Stimulated activated CD8-positive, alpha-beta memory T cell treated with anti-CD3 and anti-CD28 coated beads, Interleukin-2, amount 100 ng/mL, for 1 hour (primary cell): Measurements from ENCODE around the gene AFAP1.

Experiments
- DNase-seq, 2 donors: peaks; one replicate each; pipeline ENCODE4 v3.0.0-alpha.2; 2020; ENCODE audit warnings: low read depth in 2 of 2

The AFAP1 gene

DNA sequence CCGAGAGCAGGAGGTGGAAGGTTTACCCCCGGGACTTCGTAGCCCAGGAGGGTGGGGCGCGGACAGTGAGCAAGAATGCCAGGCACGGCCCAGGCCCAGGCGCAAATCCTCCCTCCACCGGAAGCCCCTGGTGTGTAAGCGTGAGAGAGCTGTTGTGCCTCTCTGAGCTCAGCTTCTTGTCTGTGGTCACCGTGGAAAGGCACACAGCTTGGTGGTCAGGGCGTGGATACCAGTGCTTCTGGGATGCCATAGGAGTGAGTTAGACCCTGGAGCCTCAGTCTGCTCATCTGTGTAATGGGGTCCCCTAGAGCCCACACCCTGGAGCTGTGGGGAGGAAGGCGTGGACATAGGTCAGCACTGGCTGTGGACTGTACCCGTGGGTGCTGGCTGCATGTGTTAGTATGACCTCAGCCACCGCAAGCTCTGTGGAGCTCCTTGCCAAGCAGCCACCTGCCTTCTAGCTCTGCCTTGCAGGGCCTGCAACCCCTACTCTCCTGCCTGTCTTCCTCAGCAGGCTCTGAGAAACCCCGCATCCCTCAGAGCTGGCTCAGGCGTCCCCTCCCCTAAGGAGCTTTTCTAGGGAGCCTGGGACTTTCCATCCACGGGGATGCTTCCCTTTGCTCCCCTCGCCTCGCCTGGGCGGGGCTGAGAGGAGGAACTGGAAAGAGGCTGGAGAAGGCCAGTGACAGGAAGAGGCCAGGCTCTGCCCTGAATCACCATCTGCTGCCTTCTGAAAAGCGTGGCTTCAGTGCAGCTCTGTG lies 28.0 kb upstream of the AFAP1 start:
- DNase-seq = no peak

DNA sequence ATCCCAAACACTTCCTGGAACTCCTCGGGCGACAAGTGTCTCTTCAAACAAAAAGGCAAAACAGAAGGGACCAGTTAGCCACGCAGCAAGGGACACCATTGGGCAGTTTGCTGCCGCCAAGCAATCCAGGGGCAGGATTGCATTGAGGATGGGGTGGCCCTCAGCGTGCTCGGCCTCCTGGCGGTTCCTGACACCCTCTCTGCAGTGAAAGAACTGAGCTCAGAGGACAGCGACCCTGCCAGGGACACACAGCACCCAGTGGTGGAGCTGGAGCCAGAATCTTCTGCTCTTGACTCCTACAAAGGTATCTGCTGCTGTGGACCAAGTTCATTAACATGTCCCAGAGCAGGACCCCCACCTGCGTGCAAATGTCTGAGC lies 27.4 kb upstream of the AFAP1 start:
- no peak for DNase-seq

DNA sequence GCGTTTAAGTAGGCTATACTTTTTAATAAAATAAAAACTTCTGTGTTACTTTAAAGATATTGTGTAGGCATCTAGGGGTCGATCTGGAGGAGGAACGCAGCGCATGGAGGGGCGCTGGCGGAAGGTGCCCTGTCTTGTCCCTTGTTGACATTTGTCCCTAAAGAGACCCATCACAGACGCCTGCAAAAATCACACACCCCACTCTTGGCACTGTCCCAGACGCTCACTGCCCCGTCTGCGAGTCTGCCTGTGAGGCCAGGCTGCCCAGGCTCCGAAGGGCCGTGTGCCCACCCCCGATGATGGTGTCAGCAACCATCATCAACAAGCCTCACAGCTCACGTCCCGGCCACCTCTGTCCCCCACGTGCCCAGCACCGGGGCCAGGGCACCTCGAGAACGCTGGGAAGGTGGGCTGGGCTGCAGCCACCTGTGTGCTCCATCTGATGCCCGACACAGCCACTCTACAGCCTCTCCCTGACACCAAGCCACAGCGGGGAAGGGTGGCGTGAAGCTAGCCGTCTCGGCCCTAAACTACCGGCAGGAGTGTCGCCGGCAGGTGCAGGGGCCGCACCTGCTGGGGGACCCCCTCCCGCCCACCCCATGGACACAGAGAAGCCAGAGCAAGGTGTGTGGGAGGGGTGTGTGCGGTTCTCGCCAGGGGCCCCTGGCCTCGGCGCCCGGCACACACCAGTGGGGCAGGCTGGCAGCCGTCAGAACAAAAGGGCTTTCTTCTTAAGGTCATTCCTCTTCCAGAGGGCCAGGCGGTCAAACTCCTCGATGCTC lies 26.8 kb upstream of the AFAP1 start:
- DNase-seq = no peak

DNA sequence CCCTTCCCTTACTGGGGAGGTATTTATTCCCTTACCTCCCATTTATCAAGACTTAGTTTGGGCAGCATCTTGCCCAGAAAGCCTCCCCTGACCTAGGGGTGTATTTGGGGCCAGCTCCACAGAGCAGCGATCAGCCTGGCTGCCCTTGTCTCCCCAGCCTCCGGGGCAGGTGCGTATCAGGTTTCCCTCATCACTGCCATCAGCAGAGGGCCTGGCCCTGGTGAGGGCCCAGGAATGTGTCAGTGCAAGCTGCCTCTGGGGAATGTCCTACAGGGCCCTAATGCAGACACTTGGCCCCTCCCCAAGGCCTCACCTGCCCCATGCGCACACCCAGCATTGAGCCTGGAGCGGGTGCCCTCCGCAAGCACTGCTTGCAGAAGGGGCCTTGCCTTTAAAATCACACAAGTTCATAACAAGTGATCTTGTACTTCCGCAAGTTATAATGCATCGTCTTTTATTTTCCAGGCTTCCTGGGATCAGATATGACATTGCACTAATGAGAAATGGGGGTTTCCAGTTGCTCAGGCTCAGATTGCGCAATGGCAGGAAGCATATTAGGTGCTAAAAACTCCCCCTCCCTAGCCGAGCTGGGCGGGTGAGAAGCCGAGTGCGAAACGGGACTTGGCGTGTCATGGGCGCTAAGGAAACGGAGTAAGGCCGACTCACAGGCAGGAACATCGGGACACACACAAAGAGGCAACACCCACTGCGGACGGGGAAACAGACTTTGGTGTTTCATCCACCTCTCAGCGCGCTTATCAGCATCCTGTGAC lies 25.4 kb upstream of the AFAP1 start:
- no peak for DNase-seq

DNA sequence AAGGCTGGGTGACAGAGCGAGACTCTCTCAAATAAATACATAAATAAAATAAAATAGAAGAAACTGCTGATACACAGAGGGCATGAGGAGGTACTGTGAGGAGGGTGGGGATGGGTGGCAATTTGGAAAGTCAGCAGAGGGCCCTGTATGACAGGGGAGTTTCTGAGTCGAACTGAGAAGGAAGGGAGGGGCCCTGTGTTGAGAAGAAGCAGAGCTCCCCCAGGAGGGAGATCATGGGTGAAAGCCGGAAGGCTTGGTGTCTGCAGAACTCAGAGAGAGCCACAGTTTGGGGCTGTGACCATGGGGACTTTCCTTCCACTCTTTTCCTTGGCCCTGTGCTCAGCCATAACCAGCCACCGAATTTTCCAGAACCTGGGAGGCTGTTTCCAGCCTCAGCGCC lies 24.8 kb upstream of the AFAP1 start:
- no peak for DNase-seq

DNA sequence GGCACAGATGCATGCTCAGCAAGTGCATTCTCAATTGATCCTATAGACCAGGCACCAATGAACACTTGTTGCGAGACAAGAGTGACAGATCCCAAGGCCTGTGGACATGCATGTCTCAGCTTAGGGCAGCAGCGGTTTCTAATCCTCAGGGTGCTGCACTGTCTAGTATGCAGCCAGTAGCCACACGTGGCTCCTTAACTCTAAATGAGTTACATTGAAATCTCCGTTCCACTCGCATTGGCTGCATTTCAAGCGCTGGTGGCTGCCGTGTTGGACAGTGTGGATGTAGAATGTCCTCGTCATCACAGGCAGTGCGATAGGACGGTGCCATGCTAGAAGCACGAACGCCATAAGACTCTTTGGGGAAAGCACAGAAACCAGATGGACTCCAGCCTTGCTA lies 24.0 kb upstream of the AFAP1 start:
- no peak for DNase-seq

DNA sequence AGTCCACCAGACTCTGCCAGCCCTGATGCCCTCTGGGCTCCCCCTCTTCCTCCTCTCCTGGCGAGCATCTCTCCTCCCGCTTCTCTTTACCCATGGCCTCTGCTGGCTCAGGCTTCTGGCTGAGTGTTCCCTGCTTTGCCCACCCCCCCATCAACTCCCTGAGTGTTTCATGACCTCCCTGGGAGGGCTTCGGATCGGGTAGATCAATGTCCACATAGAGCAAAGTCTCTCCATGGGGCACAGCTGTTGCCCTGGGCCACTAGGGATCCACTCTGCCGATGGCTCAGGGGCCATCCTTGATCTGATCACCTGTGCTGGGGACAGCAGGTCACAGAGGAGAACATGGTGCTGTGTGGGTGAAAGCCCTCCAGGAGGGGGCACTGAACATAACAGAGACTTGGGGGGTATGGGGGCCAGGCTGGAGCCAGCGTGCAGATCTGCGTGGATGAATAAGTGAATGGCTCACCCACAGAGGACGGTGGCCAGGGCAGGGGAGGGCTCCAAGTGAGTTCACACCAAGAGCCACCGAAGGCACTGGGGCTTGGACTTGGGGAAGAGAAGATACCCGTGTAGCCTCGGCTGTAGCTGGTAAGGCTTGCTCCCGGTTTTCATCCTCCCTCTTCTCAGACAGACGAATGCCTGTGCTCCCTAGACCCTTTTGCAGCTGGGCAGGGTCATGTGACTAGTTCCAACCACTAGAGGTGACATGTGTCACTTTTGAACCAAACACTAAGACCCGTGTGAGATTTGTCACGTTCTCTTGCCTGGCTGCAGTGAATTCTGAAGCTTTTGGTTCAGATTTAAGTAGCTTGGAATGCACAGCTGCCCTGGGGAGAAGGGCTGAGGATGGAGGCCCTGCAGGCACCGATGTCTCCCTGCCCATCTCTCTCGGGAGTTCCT lies 23.2 kb upstream of the AFAP1 start:
- no peak for DNase-seq

DNA sequence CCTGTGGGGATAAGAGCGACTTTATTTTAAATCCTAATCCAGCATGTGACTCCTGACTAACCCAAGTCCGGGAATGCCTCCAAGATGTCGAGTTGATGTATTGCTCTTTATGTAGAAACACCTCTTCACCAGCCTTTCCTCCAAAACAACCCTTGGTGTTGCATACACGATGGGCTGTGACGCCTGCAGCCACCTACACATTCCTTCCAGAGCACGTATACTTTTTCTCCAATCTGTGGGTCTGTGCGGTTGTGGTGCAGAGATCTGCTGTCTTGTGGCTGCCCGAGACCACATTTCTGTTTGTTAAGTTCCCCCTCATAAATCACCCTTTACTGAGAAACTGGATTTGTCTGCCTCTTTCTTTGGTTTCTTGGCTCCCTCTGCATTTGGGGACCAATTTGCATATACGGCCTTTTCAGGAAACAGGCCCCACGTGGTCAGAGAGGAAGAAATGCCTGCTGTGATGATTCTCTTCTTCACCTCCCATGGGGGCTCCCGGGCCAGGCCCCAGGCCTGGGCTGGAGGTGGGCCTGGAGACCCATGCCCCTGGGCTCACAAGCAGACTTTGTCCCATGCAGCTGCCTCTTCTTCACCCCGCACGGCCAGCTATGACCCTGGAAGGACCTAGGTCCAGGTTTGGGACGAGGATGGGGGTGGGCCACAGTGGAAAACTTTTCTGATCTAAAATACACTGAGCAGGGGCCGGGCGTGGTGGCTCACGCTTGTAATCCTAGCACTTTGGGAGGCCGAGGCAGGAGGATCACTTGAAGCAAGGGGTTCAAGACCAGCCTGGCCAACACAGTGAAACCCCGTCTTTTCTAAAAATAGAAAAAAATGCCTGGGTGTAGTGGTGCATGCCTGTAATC lies 21.4 kb upstream of the AFAP1 start:
- DNase-seq = no peak

DNA sequence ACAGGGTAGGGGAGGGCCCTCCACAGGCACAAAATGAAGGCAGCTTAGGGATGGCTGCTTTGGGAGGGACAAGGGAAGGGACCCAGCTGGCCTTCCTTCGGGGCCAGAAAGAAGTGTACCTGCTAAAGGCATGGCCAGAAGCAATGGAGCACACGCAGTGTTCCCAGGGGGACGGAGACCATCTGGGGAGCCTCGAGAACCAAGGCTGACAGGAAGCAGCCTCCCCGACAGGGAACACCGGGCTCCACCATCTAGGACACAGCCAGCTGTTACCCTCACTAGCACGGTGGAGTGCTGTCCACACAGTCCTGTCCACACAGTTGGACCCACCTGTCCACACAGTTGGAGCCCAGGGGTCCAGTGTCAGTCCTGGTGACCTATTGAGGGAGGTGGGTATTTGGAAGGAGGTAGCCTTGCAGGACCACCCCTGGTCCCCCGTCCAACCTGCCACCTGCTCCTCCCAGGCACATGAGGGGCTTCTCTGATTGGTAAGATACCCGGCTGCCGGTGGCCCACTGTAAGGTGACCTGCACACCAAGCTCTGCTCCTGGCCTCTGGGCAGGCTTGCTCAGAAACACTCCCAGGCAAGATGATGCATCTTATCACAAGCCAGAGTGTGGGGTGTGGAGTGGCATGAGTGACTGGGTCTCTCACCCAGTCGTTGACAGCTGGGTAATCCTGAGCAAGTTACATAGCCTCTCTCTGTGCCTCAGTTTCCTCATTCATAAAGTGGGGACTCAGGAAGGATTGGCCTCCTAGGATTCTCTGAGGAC lies 20.5 kb upstream of the AFAP1 start:
- DNase-seq = no peak

DNA sequence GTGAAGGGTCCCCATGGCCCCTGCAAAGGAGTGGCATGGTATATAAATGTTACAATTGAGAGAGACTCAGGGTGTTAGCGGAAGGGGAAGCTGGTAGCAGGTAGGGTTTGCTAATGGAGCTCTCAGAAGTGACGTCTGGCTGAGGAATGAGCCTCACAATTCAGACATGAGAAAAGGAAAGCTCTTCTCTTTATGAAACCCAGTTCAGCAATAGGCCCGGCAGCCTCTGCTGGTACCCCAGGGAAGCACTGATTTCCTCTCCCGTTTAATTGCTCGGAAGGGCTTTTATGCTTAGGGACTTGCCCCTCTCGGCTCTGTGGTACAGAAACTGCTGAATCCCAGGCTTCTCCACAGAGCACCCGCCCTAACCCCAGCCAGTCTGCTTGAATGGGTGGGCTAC lies 19.4 kb upstream of the AFAP1 start:
- DNase-seq = no peak

DNA sequence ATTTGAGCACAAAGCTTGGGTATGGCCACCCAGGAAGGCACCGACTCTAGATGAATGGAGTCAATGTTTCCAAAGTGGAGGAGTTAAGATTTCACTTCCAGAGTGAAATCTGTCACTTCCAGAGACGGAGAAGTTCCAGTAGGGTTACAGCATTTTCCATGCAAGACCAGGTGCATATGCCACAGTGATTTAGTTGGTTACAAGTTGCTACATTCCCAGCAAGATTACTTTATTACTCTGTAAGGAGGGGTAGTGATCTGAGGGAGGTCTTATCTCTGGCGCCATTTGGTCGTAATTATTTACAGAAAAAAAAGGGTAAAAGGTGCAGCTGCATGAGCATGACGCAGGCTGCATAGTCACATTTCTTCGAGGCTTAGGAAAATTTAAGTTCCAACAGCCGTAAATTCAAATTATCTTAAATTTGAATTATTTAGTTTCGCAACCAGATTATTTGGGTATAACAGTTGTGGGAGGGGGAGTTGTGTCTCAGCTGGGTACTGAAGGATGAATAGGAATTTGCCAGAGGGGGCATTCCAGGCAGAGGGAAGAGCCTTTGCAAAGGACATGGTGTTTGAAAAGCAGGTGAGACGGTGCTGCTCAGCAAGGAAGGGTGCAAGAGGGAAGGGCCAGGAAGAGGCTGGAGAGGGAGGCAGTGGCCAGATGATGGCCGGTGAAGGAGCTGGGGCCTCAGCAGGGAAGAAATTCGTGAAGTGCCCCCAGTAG lies 17.4 kb upstream of the AFAP1 start:
- DNase-seq = no peak

DNA sequence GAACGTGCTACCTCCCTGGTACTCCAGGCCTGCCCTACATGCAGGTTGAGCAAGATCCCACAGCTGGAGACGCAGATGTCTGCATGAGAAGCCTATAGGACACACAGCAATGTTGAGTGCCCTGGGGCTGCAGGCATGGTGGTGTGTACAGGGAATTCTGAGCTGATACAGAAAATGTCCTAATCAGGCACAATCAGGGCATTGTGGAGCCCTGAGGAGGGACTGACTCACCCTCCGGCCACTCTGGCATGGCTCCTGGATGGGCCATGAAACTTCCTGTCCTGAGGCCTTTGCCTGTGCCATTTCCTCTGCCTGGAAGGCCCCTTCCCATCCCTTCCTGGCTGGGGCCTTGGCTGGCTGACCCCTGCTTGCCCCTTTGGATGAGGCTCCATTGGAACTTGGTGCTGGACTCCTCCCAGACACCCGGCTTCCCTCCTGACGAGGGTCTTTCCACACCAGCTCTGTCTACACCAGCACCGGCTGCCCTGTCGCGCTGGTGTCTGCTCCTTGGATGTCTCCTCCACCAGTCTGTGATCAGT lies 16.7 kb upstream of the AFAP1 start:
- no peak for DNase-seq

DNA sequence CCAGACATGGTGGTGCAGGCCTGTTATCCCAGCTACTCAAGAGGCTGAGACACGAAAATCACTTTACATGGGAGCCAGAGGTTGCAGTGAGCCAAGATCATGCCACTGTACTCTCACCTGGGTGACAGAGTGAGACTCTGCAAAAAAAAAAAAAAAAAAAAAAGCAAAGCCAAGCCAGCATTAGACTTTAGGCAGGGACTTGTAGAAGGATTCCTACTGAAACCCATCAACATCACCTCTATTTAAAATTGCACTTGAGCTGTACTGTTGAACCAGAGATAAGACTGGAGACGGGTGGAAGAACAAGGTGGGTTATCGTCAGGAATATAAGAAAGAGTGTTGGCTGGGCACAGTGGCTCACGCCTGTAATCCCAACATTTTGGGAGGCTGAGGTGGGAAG lies 15.7 kb upstream of the AFAP1 start:
- no peak for DNase-seq

DNA sequence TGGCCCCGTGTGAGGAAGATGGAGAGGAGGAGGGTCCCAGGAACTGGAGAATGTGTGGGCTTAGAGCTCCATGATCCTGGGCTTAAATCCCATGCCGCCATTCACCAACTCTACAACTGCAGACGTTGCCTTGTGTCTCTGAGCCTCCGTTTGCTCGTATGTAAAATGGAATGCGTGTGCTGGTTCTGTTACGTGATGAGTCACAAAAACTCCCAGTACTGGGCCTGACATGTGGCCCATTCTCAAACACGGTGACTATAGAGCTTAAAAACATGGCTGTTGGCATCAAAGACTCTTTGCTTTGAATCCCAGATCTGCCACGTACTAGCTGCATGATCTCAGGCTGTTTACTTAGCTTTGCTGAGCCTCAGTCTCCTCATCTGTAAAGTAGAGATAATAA lies 13.0 kb upstream of the AFAP1 start:
- DNase-seq = no peak

DNA sequence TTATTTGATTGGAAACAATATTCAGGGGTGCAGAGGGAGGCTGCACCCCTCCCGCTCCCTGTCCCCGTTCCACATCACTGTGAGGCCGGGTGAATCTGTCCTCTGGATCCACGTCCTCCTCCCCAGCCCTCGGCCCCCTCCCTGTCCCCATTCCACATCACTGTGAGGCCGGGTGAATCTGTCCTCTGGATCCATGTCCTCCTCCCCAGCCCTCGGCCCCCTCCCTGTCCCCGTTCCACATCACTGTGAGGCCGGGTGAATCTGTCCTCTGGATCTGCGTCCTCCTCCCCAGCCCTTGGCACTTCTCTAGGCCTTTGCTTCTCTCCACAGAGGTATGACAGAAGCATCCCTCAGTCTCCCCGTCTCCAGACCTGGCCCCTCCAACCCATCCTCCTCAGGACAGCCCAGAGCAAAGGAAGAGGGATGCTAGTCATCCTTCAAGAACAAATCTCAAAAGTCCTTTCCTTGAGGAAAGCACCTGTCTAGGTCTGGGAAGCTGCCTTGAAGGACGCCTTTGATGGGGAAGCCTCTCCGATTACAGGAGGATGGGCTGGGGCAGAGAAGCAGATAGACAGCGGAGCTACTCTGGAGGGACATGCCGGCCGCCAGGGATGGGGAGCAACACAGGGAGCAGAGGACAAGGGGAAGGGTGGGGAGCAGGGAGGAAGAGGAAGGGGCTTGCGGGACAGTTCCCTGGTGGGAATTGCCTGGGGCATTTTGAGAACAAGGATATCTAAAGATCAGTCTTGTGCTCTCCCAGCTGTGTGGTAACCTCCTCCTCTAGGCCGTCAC lies 10.8 kb upstream of the AFAP1 start:
- DNase-seq = no peak

DNA sequence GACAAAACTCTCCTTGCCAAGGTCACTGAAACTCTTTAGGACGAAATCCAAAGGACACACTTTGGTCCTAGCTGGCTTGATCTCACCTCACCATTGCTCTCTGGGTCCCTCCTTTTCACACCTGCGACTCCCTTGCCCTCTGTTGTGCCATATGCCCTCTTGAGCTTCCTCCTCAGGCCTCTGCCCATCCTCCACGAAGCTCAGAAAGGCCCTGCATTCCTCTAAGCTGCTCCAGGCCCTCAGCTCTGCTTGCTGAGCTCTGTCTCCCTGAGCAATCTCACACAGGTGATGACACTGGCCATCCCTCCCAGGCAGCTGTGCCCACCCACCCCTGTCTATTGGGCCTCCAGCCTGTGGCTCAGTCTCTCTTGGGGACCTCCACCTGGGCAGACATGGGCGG lies 10.1 kb upstream of the AFAP1 start:
- no peak for DNase-seq

DNA sequence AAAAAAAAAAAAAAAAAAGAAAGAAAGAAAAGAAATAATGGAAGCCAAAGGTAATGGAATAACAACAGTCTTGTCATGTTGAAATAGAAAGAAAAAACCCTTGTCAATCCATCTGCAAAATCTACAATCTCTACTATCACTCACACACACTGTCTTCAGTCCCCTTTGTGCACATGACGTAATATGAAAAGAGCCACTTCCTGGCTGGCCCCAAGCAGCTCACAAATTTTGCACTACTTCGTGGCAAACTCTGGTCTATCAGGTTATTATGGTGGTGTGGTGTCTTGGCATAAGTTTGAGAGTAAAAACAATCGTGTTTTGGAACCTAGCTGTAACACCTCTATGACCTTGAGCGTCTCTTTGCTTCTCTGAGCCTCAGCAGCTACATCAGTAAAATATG lies 8.3 kb upstream of the AFAP1 start:
- no peak for DNase-seq

DNA sequence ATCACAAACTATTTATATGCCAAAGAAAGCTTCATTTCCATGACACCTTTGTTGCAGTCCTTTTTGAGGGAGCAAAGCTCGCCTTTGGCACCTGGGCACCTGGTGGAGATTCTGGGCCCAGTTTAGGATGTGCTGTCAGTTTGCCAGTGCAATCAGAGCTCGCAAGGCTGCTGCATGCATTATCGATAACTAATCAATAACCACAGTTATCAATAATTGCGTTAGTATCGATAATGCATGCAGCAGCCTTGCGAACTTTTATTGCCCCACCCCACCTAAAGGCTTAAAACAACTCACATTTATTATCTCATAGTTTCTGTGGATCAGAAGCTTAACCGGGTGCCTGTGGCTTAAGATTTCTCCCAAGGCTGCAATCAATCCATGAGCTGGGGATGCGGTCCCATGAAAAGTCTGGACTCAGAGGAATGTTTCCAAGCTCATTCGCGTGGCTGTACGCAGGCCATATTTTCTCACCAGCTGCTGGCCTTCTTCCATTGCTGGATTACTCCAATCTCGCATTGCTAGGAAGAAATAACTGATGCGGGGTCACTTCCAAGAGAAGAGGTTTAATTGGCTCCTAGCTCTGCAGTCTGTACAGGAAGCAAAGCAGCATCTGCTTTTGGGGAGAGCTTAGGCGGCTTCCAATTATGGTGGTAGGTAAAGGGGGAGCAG lies 6.2 kb upstream of the AFAP1 start:
- no peak for DNase-seq
